Upper lobe of left lung (tissue), 6 donors: ENCODE measurements around the gene TOMM40L. TPM values are rescaled to one million over a fixed set of nuclear protein-coding genes. Genes with fewer than 3 reads are reported as not detected.

ENCODE experiments used
- ATAC-seq, 2 donors: fragments of 200-7000 bp; cut with Tn5 transposase; one replicate each; pipeline ENCODE4 v1.9.1; 2022; ENCODE audit warnings: mild to moderate bottlenecking in 2 of 2, moderate library complexity in 2 of 2; ENCODE audit not compliant: low FRiP score in 2 of 2
- DNase-seq, 2 donors: peaks; one replicate each; pipeline ENCODE4 v3.0.0-alpha.2; 2019 to 2020
- H3K27ac ChIP-seq, 4 donors: fragments of 200-600 bp; sonication (generic); one replicate each; pipeline ENCODE4 v1.5.1; 2016 to 2019
- H3K27me3 ChIP-seq, 4 donors: fragments of 200-600 bp; sonication (generic); one replicate each; pipeline ENCODE4 v1.5.1; 2017 to 2019
- H3K36me3 ChIP-seq, 4 donors: fragments of 200-600 bp; sonication (generic); one replicate each; pipeline ENCODE4 v1.5.1; 2016 to 2019
- H3K4me1 ChIP-seq, 4 donors: fragments of 200-600 bp; sonication (generic); one replicate each; pipeline ENCODE4 v1.5.1; 2018 to 2019
- H3K4me3 ChIP-seq, 4 donors: fragments of 200-600 bp; sonication (generic); one replicate each; pipeline ENCODE4 v1.5.1; 2017 to 2019; ENCODE audit warnings: mild to moderate bottlenecking in 2 of 4, moderate library complexity in 1 of 4
- H3K9me3 ChIP-seq, 4 donors: fragments of 200-600 bp; sonication (generic); one replicate each; pipeline ENCODE4 v1.5.1; 2018 to 2019
- EP300 ChIP-seq, 4 donors: sonication (generic); formaldehyde crosslinking; IDR thresholded peaks; one replicate each; pipeline ENCODE4 v1.5.1; 2017; ENCODE audit warnings: antibody characterized with exemption in 4 of 4, control low read depth in 2 of 4
- POLR2A ChIP-seq, 4 donors: fragments of 450-650 bp; IDR thresholded peaks; one replicate each; pipeline ENCODE4 v1.5.1; 2016 to 2017; ENCODE audit warnings: antibody characterized with exemption in 4 of 4, mild to moderate bottlenecking in 2 of 4
- POLR2AphosphoS5 ChIP-seq, 2 donors: sonication (generic); formaldehyde crosslinking; IDR thresholded peaks; one replicate each; pipeline ENCODE4 v1.5.1; 2017; ENCODE audit warnings: antibody characterized with exemption in 2 of 2
- WGBS, 2 donors: methylation state at CpG; one replicate each; pipeline ENCODE4 v1.1.5; 2017 to 2018; 5-methylcytosine and 5-hydroxymethylcytosine counted together
- total RNA-seq, 6 donors: library from RNA; depleted of rRNA in 4 of 6; stranded (reverse); fragments of >200 nt in 4 of 6; gene quantifications; one replicate each; pipeline versions ENCODE4 v1.1.0 to v1.2.1, GENCODE V29; 2016 to 2021
- TF ChIP-seq, protein P1 (sequence below), 6 experiments: fragments of 450-650 bp in 4 of 6; fragments of 200-600 bp in 2 of 6; sonication (generic) in 2 of 6; IDR thresholded peaks; one replicate each; pipeline ENCODE4 v1.5.1; 2016 to 2019; ENCODE audit warnings: antibody characterized with exemption in 6 of 6
- donor health status: DM: no; HTN: no; CAD: no; lungs with moderate emphysema.
- donor health status: DM: no; HTN: yes; CAD: no; lungs with severe emphysema.

The TOMM40L gene
- total RNA-seq, 6 donors from 2014 or later, result 3.1 to 14.4 (median 9.9) TPM

DNA sequence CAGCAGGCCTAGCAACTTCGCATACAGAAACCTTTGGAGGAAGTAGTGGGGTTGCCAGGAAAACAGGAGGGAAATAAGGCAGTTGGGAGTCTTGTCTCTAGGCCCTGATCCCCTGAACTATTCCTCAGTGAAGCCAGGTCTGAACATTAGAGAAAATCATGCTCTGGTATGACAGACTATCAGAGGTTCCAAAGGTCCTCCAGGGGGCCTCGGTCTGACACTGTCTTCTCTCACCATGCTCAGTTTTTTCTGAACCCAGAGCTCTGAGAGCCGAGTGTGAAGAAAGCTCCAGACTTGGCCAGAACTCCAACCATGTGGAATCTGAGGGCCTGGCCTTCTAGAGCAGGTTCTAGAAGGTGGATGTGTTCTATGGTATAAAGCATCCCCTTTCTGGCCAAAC lies 4.0 kb downstream of the TOMM40L start:
- H3K4me3 ChIP-seq, result no peak overlapping the region
- H3K36me3 ChIP-seq, result peaks cover 4 to 31% (median 24%) of the 10 kb centered on the region in 4 donors
- ATAC-seq (no peak), DNase-seq (no peak)
- no peaks in the 10 kb centered on the region for H3K9me3 ChIP-seq
- H3K27me3 ChIP-seq, result no peaks in the 10 kb centered on the region
- TF ChIP-seq POLR2AphosphoS5 (IDR thresholded peaks at IDR 0.05), result no peak
- TF ChIP-seq POLR2A (IDR thresholded peaks at IDR 0.05), result no peak
- no peak for TF ChIP-seq EP300 (IDR thresholded peaks at IDR 0.05)
- TF ChIP-seq, protein P1, sequence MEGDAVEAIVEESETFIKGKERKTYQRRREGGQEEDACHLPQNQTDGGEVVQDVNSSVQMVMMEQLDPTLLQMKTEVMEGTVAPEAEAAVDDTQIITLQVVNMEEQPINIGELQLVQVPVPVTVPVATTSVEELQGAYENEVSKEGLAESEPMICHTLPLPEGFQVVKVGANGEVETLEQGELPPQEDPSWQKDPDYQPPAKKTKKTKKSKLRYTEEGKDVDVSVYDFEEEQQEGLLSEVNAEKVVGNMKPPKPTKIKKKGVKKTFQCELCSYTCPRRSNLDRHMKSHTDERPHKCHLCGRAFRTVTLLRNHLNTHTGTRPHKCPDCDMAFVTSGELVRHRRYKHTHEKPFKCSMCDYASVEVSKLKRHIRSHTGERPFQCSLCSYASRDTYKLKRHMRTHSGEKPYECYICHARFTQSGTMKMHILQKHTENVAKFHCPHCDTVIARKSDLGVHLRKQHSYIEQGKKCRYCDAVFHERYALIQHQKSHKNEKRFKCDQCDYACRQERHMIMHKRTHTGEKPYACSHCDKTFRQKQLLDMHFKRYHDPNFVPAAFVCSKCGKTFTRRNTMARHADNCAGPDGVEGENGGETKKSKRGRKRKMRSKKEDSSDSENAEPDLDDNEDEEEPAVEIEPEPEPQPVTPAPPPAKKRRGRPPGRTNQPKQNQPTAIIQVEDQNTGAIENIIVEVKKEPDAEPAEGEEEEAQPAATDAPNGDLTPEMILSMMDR (IDR thresholded peaks at IDR 0.05), result no peak
- H3K4me1 ChIP-seq, result peaks cover 13 to 29% (median 26%) of the 10 kb centered on the region in 4 donors
- 61 to 66% methylated on average over 3 of the region's 3 CpGs for WGBS, 2 donors
- no peak overlapping the region for H3K27ac ChIP-seq

DNA sequence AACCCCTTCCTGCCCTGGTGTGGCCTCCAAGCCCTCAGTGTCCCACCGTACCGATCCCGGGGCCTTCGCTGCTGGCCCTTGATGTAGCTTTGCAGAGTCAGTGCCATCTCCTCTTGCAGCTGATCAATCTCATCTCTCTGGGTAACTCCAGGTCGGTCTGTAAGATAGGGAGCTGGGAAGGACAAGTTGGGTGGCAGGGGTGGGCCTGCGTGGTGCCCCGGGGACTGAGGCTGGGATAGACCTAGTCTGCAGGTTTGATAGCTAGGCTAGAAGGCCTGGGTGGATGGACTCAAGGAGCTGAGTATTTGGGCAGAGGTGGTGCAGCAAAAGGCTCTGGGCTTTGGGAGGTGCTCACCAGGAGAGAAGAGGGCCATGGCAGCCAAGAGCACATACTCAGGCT lies 4.9 kb downstream of the TOMM40L start:
- Histone ChIP-seq H3K9me3 (no peaks in the 10 kb centered on the region), H3K36me3 (peaks cover 4 to 31% (median 24%) of the 10 kb centered on the region in 4 donors)
- WGBS, 2 donors, result 97 to 99% methylated on average over 7 of the region's 7 CpGs

DNA sequence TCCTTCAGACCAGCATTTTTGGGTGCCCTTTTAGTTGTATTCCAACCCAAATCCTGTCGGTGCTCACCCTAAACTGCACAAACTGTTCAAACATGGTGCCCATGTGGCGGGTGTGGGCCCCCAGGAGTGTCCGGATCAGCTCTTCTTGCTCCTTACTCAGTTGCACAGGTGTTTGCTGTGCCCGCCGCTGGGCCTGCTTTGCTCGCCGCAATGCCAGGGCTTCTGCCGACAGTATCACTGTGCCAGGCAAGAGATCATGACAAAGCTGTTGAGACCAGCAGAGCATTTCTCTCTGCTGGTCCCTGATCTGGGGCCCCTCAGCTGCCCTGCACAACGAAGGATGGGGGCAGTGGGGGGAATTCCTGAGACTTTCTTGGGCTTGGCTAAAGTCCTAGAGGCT lies 7.2 kb downstream of the TOMM40L start:
- peaks cover 0 to 1% (median under 1%) of the 10 kb centered on the region in 4 donors for H3K4me1 ChIP-seq
- 82 to 86% methylated on average over 9 of the region's 9 CpGs for WGBS, 2 donors
- H3K36me3 ChIP-seq, result peaks cover 4 to 31% (median 22%) of the 10 kb centered on the region in 4 donors
- no peak for TF ChIP-seq POLR2AphosphoS5 (IDR thresholded peaks at IDR 0.05)
- TF ChIP-seq POLR2A (IDR thresholded peaks at IDR 0.05), result no peak
- TF ChIP-seq, protein P1 (IDR thresholded peaks at IDR 0.05), result no peak
- TF ChIP-seq EP300 (IDR thresholded peaks at IDR 0.05), result no peak
- no peaks in the 10 kb centered on the region for H3K27me3 ChIP-seq
- no peak for ATAC-seq
- H3K27ac ChIP-seq, result no peak overlapping the region
- no peaks in the 10 kb centered on the region for H3K9me3 ChIP-seq
- no peak overlapping the region for H3K4me3 ChIP-seq
- no peak for DNase-seq

More for the DNA sequence above, 4.9 kb downstream of the TOMM40L start:
- ATAC-seq (no peak), DNase-seq (no peak)
- Histone ChIP-seq H3K27ac (no peak overlapping the region), H3K4me3 (no peak overlapping the region), H3K27me3 (no peaks in the 10 kb centered on the region), H3K4me1 (peaks cover 10 to 22% (median 20%) of the 10 kb centered on the region in 4 donors)
- TF ChIP-seq POLR2A (IDR thresholded peaks at IDR 0.05) (no peak), EP300 (IDR thresholded peaks at IDR 0.05) (no peak), POLR2AphosphoS5 (IDR thresholded peaks at IDR 0.05) (no peak)
- TF ChIP-seq, protein P1 (IDR thresholded peaks at IDR 0.05), result no peak

DNA sequence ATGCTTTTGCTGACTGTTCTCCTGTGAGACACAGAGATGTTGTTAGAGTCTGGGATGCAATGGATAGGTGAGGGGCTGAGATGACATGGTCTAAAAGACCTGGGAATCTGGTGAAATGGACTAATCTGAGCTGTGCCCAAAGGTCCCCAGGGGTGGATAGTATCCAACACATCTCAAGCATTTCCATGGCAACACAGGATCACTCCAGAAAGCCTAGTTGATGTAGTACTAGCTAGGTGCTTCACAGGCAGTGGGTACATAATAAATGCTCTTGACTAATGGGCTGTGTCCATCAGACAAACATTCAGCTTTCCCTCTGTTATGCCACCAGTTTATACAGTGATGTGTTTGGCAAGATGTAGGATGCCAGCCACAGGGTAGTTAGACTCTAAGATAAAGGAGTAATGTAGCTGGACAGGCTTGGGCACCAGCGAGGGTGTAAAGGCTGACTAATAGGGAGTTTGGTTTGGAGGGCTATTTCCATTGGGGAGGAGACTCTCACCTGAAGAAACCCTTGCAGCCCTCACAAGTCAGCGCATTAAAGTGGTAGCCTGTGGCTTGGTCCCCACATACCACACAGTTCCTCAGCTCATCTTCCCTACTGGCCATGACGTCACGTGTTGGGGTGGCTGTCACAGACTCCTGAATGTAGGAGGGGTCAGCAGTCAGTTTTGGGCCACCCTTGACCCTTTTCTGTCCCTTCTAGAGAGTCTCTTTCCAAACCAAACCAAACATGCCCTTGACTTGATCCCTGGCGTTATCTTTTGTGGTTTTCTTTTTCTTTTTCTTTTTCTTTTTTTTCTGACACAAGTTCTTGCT lies 10.3 kb downstream of the TOMM40L start:
- Histone ChIP-seq H3K27me3 (no peaks in the 10 kb centered on the region), H3K4me3 (no peak overlapping the region), H3K9me3 (no peaks in the 10 kb centered on the region), H3K27ac (no peak overlapping the region), H3K4me1 (no peaks in the 10 kb centered on the region), H3K36me3 (no peaks in the 10 kb centered on the region)
- TF ChIP-seq POLR2A (IDR thresholded peaks at IDR 0.05), result no peak
- TF ChIP-seq, protein P1 (IDR thresholded peaks at IDR 0.05), result no peak
- TF ChIP-seq EP300 (IDR thresholded peaks at IDR 0.05), result no peak
- TF ChIP-seq POLR2AphosphoS5 (IDR thresholded peaks at IDR 0.05), result no peak
- DNase-seq (no peak), ATAC-seq (no peak)
- WGBS, 2 donors, result 67 to 73% methylated on average over 5 of the region's 5 CpGs
